NCI-H1417 treated with DMSO at 0.1 percent for 48 hours (cell line): Measurements from ENCODE around the gene SLC35F4.
"Not testable (repeated sequence)": the region's sequence is repeated elsewhere in the genome, so short reads cannot be mapped to it uniquely, and the experiment has no call there.

Source experiments
- DNase-seq: peaks from one replicate; lab custom pipeline; 2025; lab: John Stamatoyannopoulos, UW

SLC35F4 gene

GRCh38 chr14:57865403-57866198 lies at the start of gene SLC35F4:
SLC35F4 (minus strand) TSS chr14:57866092.
- DNase-seq: no peak

- DNase-seq: no peak
These were observed 43.7 kb upstream of the SLC35F4 start for GRCh38 chr14:57909626-57910025.

DNA sequence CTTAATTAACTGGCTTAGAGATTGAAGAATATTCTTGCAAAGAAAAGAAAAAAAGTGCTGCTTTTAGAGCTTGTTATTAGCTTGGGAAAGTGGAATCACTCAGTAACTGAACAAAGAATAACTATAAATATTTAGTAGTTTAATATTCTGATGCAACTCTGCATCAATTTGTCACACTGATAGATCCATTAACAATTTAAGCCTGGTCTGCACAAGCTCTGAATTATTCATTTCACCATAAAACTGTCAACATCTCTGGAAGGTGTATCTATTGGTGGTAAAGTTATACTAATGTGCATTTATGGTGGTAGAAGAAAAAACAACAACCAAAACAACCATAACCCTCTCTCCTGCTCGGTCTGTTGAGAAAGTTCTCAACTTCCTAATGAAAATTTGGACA lies 38.1 kb upstream of the SLC35F4 start:
- no peak for DNase-seq

DNA sequence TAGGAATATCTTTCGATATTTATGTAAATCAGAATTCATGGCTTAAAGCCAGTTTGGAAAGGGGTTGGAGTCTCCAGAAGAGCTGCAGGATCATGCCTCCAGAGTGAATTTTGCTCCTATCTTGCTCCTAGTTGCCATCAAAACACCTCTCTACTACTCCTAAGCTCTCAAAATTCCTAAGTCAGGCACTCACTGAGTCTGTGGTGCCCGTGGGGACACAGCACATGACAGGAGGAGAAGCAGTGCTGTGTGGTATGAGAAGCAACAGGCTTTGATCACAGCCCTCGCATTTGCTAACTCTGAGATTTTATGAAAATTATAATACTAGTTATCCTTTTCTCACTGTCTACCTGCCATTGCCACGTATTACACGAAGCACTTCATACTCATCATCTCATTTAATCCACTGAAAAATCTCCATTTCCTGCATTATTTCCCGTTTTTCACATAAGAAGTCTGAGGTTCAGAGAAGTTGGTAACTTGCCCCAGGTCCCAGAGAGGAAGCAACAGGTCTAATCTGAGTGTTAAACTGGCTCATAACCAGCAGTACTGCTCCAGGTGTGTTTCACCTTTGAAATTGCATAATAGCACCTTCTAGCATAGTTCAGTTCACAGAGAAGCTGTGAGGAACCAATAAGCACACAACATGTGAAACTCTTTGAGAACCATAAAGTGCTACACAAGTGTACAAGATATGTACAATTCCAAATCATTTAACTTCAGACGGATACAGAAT lies 33.1 kb upstream of the SLC35F4 start:
- DNase-seq: no peak

GRCh38 chr14:57897144-57897748 lies 31.4 kb upstream of the SLC35F4 start:
- no peak for DNase-seq

DNA sequence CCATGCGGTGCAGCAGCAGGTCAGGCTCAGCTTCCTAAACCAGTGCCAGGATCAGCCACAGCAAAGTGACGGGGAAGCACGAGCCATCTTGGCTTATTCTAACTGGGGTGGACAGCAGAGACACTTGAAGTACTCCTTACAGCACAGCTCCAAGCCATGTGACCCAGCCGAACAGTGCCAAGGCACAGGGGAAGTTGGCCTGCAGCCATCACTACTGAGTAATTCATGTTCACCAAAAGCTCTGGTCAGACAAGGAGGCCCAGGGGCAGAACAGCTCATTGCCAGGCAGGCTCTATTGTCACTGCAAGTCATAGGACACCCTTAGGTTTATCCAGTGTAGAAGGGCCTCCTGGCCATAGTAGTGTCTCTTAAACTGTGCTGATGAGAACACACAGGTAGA lies 23.4 kb upstream of the SLC35F4 start:
- no peak for DNase-seq

DNA sequence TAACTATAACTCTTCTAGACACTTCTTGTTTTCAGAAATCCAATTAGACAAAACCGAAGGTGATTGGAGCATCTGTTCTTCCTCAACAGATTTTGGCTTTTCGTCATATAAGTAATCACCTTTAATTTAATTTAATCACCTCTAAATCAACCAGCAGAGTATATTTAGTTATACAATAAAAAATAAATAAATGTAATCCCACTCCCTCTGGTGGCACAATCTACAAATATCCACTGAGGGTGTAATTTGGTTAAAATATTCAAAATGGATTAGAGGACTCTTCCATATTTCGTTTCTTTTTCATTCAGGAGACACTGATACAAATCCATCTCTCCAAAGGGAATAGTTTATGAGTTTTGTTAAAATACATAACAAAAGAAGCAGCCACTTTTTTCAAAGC lies 18.3 kb upstream of the SLC35F4 start:
- DNase-seq: no peak

DNA sequence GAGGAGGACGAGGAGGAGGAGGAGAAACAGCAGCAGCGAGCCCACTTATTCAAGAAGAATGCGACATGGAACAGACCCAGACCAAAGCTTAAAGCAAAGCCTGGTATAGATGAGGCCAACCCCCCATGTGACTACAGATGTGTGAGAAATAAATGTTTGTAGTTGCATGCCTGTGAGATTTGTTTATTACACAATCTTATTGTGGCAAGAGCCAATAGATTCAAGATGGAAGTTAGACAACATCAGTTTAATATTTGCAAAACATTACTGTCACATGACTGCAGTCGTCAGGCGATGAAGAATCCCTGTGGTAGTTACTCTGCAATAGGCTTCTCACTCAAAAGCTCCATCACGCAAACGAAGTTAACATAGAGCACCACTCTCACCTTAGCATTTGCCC lies 17.2 kb upstream of the SLC35F4 start:
- no peak for DNase-seq

GRCh38 chr14:57879516-57879915 lies 13.6 kb upstream of the SLC35F4 start:
- no peak for DNase-seq

- DNase-seq: no peak
These were observed 10.1 kb upstream of the SLC35F4 start for GRCh38 chr14:57875985-57876384.

- no peak for DNase-seq
These were observed 9.4 kb upstream of the SLC35F4 start for GRCh38 chr14:57875296-57875695.

GRCh38 chr14:57871459-57872080 lies 5.7 kb upstream of the SLC35F4 start:
- no peak for DNase-seq

GRCh38 chr14:57870686-57871457 lies 5.0 kb upstream of the SLC35F4 start:
- no peak for DNase-seq

GRCh38 chr14:57869617-57870016 lies 3.7 kb upstream of the SLC35F4 start:
- no peak for DNase-seq

GRCh38 chr14:57866199-57866705 lies 360 bp upstream of the SLC35F4 start:
- no peak for DNase-seq

- no peak for DNase-seq
These were observed 858 bp downstream of the SLC35F4 start for GRCh38 chr14:57865066-57865402.

- no peak for DNase-seq
These were observed 1.2 kb downstream of the SLC35F4 start for GRCh38 chr14:57864659-57865058.

- DNase-seq: no peak
These were observed 2.4 kb downstream of the SLC35F4 start for GRCh38 chr14:57863471-57863870.

- DNase-seq: not testable (repeated sequence)
These were observed 10.2 kb downstream of the SLC35F4 start for GRCh38 chr14:57855666-57856065.

- DNase-seq: no peak
These were observed 11.3 kb downstream of the SLC35F4 start for GRCh38 chr14:57854571-57854970.

- DNase-seq: no peak
These were observed 14.5 kb downstream of the SLC35F4 start for GRCh38 chr14:57851354-57851753.

DNA sequence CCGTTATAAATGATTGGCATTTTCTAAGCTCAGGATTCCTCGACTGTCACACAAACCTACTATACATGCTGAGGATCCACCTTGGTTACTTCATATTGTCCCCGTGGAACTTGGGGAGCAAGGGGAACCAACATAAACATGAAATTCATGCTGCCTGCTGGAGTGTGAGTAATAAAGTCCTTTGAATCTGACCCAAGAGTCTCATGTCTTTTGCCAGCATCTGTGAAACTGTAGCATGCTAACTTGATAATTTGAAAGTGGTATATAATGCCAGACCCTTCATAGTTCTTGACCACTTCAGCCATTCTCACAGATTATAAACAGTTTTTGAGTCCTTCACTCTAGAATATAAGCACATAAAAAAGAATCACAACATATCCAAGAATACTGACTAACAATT lies 17.1 kb downstream of the SLC35F4 start:
- DNase-seq: no peak
